Esophagus squamous epithelium (tissue), 4 donors: ENCODE results near the gene POLA1.

ENCODE experiments used
- CTCF ChIP-seq, 6 experiments: fragments of 450-650 bp in 4 of 6; fragments of 200-600 bp in 2 of 6; sonication (generic) in 2 of 6; IDR thresholded peaks; one replicate each; pipeline ENCODE4 v1.5.1; 2016 to 2019; ENCODE audit warnings: antibody characterized with exemption in 6 of 6, mild to moderate bottlenecking in 4 of 6, moderate library complexity in 4 of 6
- POLR2A ChIP-seq, 4 donors: fragments of 450-650 bp; IDR thresholded peaks; one replicate each; pipeline ENCODE4 v1.6.1; 2017; ENCODE audit warnings: antibody characterized with exemption in 4 of 4, mild to moderate bottlenecking in 4 of 4, moderate library complexity in 3 of 4

GRCh38 chrX:24858004-24858746 lies 164.5 kb downstream of the POLA1 start:
- TF ChIP-seq POLR2A (IDR thresholded peaks at IDR 0.05), result no peak
- TF ChIP-seq CTCF (IDR thresholded peaks at IDR 0.05), result no peak
